ENCODE data around the gene EMC1.
"Not testable (repeated sequence)": the region's sequence is repeated elsewhere in the genome, so short reads cannot be mapped to it uniquely, and the experiment has no call there.

The EMC1 gene

GRCh38 chr1:19216585-19216984, 34.7 kb downstream of the EMC1 start:
- not testable (repeated sequence) for DNase-seq (ENCODE audit: low read depth)

GRCh38 chr1:19213580-19213979, 37.7 kb downstream of the EMC1 start:
- no peak for DNase-seq (ENCODE audit: low read depth)

GRCh38 chr1:19212167-19212566, 39.2 kb downstream of the EMC1 start:
- no peak for DNase-seq (ENCODE audit: low read depth)

GRCh38 chr1:19210772-19211549, 40.4 kb downstream of the EMC1 start:
- no peak for DNase-seq (ENCODE audit: low read depth)

DNA sequence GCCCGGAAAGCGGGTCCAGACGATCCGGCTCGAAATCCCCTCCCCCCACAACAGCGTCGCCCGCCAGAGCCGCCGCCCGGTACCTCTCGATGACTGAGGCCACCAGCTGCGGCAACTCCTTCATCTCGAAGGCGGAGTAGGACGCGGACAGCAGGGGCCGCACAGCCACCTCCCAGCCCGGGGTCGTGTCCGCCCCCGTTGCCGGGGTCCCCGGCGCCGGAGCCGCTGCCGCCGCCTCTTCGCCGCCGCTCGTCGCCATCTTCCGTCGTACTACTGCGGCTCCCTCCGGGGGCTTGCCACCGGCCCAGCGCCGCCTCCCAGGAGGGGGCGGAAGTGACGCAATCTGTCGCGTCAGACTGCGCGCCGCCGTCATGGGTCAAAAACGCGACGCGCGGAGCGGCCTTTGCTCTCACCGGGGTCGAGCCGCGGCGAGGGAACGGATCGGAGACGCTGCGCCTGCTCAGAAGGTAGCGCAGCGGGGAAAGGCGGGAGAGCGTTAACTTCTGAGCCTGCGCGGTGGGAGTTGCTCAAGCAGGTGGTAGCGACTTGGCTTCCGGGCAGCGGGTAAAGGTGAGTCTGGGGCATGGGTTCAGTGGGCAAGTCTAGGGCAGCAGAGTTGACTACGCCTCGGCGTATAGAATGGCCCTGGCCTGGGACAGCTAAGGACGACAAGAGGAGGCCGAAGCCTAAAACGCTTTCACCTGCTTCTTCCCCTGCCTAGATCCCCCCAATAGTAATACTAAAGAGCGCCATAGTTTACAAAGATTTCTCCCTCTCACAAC, 41.1 kb downstream of the EMC1 start, which contains the start of gene UBR4:
Gene UBR4 (minus strand): TSS at position 277 of the 782 bp plus-strand sequence. CDS start 18 bp downstream, at position 259.
- peak; percentile 94 for DNase-seq (ENCODE audit: low read depth)

DNA sequence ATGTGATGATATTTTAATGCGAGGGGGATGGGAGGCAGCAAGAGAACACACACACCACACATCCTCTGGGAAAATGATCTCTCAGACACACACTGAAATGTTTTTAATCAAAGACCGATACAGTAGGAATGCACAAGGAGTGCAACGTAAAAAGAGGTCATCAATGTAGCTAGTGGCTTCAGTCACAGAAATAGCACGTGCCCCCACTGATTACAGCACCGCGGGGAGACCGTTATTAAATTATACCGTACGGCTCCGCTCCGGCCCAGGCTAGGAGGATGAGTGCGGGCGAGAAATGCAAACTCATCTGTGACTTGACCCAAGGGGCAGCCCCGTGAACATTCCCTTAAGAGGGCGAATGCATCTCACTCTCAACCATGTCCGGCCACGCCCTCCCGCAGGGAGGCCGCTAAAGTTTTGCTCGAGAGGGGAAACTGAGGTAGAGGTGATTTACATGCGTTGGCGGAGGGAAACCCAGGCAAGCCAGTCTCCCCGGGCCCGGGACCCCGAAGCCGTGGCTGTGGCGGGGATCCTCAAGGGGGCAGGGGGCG, 41.8 kb downstream of the EMC1 start:
- DNase-seq (ENCODE audit: low read depth), result no peak

- no peak for DNase-seq (ENCODE audit: low read depth)
Measured at GRCh38 chr1:19208710-19209438, 42.5 kb downstream of the EMC1 start.

DNA sequence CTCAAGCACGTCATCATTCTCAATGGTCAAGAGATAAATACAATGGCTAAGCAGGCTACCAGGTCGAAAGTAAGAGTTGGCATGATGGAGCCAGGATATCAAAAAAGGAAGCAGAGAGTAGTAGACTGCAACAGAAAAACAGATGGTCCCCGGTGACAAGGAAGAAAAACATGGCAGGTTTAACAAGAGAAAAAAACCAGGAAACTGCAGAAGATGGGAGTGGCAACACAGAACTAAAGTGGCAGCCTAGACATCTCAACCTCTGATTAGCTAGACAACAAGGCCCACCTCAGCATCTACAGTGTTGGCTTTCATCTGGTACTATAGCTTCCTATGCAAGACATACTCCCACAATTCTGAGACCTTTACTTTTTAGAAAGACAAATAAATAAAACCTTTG, 44.4 kb downstream of the EMC1 start:
- DNase-seq (ENCODE audit: low read depth), result no peak

- no peak for DNase-seq (ENCODE audit: low read depth)
Measured at GRCh38 chr1:19205845-19206244, 45.5 kb downstream of the EMC1 start.

- DNase-seq (ENCODE audit: low read depth), result no peak
Measured at GRCh38 chr1:19205403-19205802, 45.9 kb downstream of the EMC1 start.

DNA sequence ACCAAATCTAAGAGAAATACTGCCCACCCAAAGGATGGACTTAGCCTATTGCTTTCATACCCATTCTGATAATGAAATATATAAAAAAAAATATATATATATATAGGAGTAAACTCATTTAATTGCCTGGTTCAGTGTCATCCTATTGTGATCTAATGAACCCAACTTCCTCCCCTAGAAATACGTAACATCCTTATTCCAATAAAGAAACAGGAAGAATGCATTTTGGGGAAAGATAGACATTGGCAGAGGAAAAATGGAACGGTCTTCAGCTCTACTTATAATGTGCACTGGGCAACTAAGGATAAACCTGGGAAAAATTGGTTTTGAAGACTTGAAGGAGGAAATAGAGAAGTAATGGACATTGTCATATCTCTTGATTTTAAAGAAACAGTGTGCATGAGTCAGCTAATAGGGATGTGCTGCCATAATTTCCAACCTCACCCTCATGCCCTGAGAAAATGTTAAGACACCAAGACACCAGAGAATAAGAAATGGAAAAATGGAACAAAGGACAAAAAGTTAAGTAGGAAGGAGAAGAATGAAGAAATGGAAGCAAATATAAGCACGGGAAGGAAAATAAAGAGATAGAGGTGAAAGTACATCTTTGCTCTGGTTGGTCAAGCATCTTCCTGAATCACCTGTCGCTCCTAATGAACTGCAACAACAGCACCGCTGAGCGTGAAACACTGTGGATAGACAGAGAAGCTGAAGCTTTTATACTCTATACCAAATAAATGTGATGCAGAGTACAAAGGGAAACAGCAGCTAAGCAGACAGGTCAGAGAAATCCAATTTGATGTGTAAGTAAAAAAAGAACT, 46.7 kb downstream of the EMC1 start:
- no peak for DNase-seq (ENCODE audit: low read depth)

- no peak for DNase-seq (ENCODE audit: low read depth)
Measured at GRCh38 chr1:19203440-19203839, 47.9 kb downstream of the EMC1 start.

DNA sequence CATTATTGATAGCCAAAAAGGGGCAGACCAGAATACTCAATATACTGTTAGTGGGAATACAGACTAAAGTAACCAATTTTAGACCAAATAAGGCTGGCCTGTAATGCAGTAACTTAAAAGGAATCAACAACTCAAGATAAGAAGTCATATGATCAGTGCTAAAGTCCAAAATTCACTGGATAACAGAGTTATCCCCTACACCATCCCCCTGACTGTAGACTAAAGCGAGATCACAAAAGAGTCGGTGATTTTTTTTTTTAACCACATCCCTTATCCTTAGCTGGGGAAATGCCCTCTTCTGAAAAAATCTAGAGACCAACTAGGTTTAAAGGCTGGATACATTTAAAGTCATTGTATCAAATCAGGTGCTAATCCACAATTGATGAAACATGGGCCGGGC, 48.9 kb downstream of the EMC1 start:
- no peak for DNase-seq (ENCODE audit: low read depth)

GRCh38 chr1:19199969-19200604, 51.2 kb downstream of the EMC1 start:
- DNase-seq (ENCODE audit: low read depth), result no peak

DNA sequence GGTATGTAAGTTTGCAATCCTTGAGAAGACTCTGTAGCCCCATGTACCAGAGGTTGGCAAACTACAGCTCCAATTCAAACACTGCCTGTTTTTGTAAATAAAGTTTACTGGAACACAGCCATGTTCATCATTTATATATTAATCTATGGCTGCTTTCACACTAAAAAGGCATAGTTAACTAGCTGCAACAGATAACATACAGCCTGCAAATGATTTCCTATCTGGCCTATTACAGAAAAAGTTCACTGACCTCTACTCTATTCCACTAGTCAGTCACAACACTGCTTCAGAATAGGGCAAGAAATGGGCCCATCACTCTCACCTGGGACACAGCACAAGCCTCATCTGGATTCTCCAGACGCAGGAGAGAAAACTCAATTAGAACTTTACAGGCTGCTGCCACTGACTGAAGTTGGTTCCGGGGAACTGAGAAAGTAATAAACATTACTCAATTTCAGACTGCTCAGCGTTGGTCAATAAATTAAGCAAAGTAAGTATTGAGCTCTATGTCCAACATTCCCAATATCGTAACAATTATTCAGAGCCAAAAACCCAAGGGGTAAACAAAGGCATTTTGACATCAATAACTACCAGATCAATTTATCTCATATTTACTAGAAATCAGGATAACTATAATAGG, 51.9 kb downstream of the EMC1 start:
- DNase-seq (ENCODE audit: low read depth), result no peak

DNA sequence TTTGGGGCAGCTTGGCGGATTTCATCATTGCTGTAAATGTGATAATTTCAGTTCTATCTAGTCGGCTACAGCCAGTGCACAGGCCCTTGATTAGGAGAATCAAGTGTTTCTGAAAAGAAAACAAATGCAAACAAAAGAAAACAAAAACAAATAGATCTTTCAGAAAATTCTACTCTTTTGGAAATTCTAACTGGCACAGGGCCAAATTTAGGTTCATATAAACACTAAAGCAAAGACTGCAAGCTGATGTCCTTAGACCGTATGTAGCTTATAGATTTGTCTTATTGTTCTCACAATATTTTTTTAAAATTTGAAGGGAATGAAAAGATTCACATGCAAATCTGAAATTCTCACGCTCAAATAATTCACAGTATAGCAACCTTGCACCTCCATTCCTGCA, 52.5 kb downstream of the EMC1 start:
- no peak for DNase-seq (ENCODE audit: low read depth)

DNA sequence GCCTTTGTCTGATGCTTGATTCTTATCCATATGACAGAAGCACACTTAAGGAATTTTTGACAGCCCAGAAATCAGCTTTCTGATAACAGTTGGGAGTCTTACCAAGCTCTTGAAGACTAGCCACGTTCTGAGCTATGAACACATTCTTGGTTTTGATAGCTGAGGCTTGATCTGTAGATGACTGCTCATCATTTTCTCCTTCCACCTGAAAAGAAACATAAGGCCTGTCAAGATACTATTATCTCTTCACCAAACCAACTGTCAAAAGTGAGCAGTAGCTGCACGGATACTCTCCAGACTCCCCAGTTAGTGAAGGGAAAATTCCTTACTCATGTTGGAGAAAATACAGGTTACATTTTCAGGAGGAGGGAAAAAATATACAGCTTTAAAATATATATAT, 53.5 kb downstream of the EMC1 start:
- DNase-seq (ENCODE audit: low read depth), result no peak

- no peak for DNase-seq (ENCODE audit: low read depth)
Measured at GRCh38 chr1:19196331-19196730, 55.0 kb downstream of the EMC1 start.

DNA sequence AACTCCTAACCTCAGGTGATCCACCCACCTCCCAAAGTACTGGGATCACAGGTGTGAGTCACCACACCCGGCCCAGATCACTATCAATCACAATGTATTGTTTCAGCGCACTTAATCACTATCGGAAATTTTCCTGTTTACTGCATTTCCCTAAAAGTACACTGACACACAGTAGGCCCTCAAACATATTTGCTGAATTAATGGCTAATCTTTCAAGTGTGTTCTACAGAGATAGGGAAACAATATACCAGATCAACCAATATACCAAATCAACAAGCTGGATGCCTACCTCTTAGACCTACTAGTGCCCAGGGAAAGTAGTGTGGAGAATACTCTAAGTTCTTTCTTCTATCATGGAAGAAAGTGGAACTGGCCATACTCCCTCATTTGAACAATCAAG, 58.3 kb downstream of the EMC1 start:
- no peak for DNase-seq (ENCODE audit: low read depth)

GRCh38 chr1:19191811-19192210, 59.5 kb downstream of the EMC1 start:
- DNase-seq (ENCODE audit: low read depth), result no peak

DNA sequence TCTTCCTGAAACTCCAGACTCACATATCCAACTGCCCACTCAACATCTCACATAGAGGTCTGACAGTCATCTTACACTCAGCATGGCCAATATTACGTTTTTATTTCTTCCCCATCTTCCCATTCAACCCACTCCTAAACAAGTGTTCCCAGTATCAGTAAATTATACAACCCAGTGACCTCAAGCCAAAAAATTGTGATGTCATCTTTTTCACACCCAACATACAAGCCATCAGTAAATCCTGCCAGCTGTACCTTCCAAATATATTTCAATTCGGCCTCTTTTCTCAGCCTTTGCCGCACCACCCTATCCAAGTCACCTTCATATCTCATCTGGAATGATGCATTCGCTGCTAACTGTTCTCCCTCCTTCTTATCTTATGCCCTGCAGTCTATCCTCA, 60.9 kb downstream of the EMC1 start:
- no peak for DNase-seq (ENCODE audit: low read depth)
